B cell (primary cell): Measurements from ENCODE around the gene PSMG1.

Source experiments
- EZH2 ChIP-seq: IDR thresholded peaks from 2 replicates; pipeline ENCODE4 v1.6.1; 2012; ENCODE audit warnings: borderline replicate concordance, low read depth, mild to moderate bottlenecking, moderate library complexity, low read length; ENCODE audit not compliant: insufficient read depth, poor library complexity, severe bottlenecking
- TF ChIP-seq, protein P1 (sequence below): fragments of 200-600 bp; IDR thresholded peaks from one replicate; pipeline ENCODE4 v1.8.0; 2022; ENCODE audit warnings: antibody characterized with exemption, mild to moderate bottlenecking

DNA sequence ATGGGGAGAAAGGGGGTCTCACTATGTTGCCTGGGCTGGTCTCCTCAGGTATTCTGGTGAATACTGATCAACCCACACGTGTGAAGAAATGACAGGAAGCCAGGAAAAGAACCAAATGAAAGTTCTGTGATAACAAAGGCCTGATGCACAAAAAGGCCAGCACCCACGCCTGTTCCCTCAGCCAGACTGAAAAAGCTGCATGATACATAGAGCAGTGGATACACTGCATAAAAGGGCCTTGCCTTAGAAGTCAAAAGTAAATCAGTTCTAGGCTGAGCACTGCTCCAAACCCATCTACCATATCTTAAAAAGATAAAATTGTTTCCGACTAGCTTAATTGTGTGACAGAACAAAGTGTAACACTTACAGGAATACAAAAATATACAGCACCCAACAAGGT, 36.9 kb upstream of the PSMG1 start:
- TF ChIP-seq, protein P1, sequence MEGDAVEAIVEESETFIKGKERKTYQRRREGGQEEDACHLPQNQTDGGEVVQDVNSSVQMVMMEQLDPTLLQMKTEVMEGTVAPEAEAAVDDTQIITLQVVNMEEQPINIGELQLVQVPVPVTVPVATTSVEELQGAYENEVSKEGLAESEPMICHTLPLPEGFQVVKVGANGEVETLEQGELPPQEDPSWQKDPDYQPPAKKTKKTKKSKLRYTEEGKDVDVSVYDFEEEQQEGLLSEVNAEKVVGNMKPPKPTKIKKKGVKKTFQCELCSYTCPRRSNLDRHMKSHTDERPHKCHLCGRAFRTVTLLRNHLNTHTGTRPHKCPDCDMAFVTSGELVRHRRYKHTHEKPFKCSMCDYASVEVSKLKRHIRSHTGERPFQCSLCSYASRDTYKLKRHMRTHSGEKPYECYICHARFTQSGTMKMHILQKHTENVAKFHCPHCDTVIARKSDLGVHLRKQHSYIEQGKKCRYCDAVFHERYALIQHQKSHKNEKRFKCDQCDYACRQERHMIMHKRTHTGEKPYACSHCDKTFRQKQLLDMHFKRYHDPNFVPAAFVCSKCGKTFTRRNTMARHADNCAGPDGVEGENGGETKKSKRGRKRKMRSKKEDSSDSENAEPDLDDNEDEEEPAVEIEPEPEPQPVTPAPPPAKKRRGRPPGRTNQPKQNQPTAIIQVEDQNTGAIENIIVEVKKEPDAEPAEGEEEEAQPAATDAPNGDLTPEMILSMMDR: no peak
- no peak for TF ChIP-seq EZH2
